Esophagus (tissue), 2 donors: ENCODE results near the gene SLC7A1. TPM values are rescaled to one million over a fixed set of nuclear protein-coding genes. Genes with fewer than 3 reads are reported as not detected.

Source experiments
- H3K27ac ChIP-seq, 2 donors: one replicate each; pipeline ENCODE4 v1.5.1; 2013; ENCODE audit warnings: low read depth in 2 of 2, mild to moderate bottlenecking in 2 of 2, inconsistent platforms in 1 of 2, low read length in 1 of 2, moderate library complexity in 1 of 2
- H3K27me3 ChIP-seq, 2 donors: one replicate each; pipeline ENCODE4 v1.6.1; 2013; ENCODE audit warnings: low read length in 2 of 2, control low read depth in 1 of 2, mild to moderate bottlenecking in 1 of 2; ENCODE audit not compliant: insufficient read depth in 2 of 2, control insufficient read depth in 1 of 2
- H3K36me3 ChIP-seq, 2 donors: one replicate each; pipeline ENCODE4 v1.6.1; 2013; ENCODE audit warnings: low read length in 1 of 2; ENCODE audit not compliant: control insufficient read depth in 2 of 2, insufficient read depth in 2 of 2
- H3K4me1 ChIP-seq, 2 donors: one replicate each; pipeline ENCODE4 v1.6.1; 2013; ENCODE audit warnings: low read length in 1 of 2; ENCODE audit not compliant: control insufficient read depth in 2 of 2, insufficient read depth in 2 of 2
- H3K4me3 ChIP-seq, 2 donors: one replicate each; pipeline ENCODE4 v1.5.1; 2013; ENCODE audit warnings: low read length in 2 of 2, mild to moderate bottlenecking in 2 of 2, low read depth in 1 of 2, moderate library complexity in 1 of 2
- H3K9me3 ChIP-seq, 2 donors: one replicate each; pipeline ENCODE4 v1.6.1; 2013; ENCODE audit warnings: mild to moderate bottlenecking in 2 of 2, low read depth in 1 of 2, low read length in 1 of 2, moderate library complexity in 1 of 2; ENCODE audit not compliant: control insufficient read depth in 2 of 2, insufficient read depth in 1 of 2
- WGBS, 2 donors: extraction: QIAGEN DNeasy Blood & Tissue Kit; methylation state at CpG; one replicate each; pipeline ENCODE4 v1.1.7; 2013; 5-methylcytosine and 5-hydroxymethylcytosine counted together
- polyA plus RNA-seq, 2 donors: library from polyadenylated mRNA; stranded (reverse); fragments of 200-250 nt; gene quantifications; one replicate each; pipeline ENCODE4 v1.2.3, GENCODE V29; 2013
- donor health status: healthy with polysubstance abuse.
- donor health status: Bipolar disorder and iron deficiency.

Gene SLC7A1
- polyA plus RNA-seq, 2 donors = 34.9 to 51.2 TPM

DNA sequence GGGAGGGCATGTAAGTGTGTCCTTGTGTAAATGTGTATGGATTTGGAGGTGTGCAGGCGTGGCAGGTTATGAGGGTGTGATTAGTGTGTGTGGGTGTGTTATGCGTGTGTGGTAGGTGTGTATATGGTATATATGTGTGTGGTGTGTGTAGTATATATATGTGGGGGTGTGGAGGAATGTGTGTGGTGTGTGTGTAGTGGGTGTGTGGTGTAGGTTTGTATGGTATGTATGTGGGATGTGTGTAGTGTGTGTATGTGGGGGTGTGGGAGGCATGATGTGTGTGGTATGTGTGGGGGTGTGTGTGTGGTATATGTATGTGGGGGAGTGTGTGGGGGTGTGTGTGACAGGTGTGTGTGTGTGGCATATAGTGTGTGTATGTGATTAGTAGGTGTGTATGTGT is 104.2 kb downstream of the SLC7A1 start:
- 48 to 49% methylated on average over 2 of the region's 2 CpGs for WGBS, 2 donors
- Histone ChIP-seq H3K27ac (no peak overlapping the region), H3K9me3 (peaks cover 0 to 4% of the 10 kb centered on the region in 2 donors), H3K4me1 (peaks cover 0 to 4% of the 10 kb centered on the region in 2 donors), H3K4me3 (no peak overlapping the region), H3K36me3 (no peaks in the 10 kb centered on the region), H3K27me3 (peaks cover 2 to 6% of the 10 kb centered on the region in 2 donors)

- H3K4me1 ChIP-seq = no peaks in the 10 kb centered on the region
- 87 to 88% methylated on average over 9 of the region's 9 CpGs for WGBS, 2 donors
- H3K36me3 ChIP-seq = no peaks in the 10 kb centered on the region
- H3K4me3 ChIP-seq = no peak overlapping the region
- no peak overlapping the region for H3K27ac ChIP-seq
- peaks cover 2 to 6% of the 10 kb centered on the region in 2 donors for H3K27me3 ChIP-seq
- peaks cover 0 to 4% of the 10 kb centered on the region in 2 donors for H3K9me3 ChIP-seq
These were observed 105.0 kb downstream of the SLC7A1 start for GRCh38 chr13:29490561-29490885.

DNA sequence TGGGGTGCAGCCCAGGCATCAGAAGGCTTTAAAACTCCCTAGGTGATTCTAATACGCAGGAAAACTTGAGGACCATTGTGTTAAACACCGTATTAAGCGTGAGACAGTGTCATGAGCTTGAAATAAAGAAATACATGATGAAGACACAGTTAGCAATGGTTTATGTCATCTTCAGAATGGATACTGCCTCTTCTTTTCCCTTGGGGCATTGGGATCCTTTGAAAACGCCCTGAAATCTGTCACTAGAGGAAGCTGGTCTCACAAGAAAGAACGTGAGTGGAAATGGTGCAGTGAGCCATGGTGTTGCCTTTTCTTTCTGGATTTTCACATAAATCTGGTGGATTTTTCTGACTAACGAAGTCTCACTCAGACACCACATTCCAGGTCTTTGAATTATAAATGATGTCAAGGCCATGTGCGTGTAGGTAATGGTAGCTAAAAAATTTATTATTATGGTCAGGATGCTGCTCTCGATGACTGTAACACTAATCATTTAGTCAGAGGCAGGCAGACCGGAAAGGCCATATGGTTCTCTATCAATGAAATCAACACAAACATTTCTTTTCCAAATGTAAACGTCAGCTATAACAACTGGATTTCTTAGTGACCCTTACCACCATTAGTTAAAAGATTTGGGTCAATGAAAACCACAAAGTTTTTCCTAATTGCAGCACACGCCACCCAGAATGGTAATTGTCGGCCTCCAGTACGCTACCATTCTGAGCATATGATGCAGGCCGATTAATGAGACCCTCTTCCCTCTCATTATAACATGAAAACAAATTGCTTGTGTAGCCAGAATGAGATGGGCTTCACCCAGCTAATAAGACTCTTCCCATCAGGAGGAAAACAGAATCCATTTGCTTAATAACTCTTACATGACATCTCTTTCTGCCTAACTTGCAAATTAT is 105.6 kb downstream of the SLC7A1 start:
- 80 to 82% methylated on average over 14 of the region's 14 CpGs for WGBS, 2 donors
- no peak overlapping the region for H3K4me3 ChIP-seq

DNA sequence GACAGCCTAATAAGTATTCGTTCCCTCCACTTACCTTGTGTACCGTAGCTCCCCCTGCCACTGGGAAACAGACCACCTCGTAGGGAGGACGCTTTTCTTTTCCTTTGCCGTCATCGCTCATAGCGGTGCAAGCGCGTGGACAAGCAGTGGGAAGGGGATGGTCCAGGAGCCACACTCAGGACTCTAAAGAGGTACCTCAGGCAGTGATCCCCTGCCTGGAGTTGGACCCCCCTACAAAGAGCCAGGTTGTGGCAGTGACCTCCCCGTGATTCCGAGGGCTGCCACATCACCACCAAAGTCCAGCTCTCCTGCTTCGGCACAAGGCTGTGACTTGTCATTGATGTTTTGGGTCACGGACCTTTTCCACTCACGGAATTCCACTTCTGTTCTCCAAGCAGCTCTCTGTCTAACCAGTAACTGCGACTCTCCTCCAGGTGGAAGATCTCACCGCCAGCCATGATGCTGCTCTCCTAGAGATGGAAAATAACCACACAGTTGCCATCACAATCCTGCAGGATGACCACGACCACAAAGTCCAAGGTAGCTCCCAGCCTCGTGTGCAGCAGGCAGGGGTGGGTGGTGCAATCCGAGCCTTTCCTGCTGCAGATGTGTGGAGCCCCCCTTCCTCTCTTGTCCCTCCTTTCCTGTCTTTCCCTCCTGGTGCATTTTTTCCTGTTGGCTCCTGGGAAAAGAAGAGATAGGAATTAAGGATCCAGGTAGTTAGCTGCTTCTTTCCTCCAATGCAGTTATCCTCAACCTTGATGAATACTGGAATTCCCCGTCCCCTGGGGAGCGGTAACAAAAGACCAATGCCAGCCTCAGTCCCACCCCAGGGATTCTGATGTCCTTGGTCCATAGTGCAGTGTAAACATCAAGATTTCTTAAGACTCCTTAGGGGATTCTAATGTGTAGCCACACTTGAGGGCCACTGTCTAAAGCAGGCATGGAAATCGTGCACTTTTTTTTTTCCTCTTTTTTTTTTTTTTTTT is 107.7 kb downstream of the SLC7A1 start:
- Histone ChIP-seq H3K4me1 (no peaks in the 10 kb centered on the region), H3K27ac (no peak overlapping the region), H3K27me3 (peaks cover 2 to 6% of the 10 kb centered on the region in 2 donors), H3K36me3 (no peaks in the 10 kb centered on the region), H3K9me3 (peaks cover 0 to 4% of the 10 kb centered on the region in 2 donors), H3K4me3 (no peak overlapping the region)
- WGBS, 2 donors = 84 to 90% methylated on average over 22 of the region's 22 CpGs

More for the DNA sequence above, 105.6 kb downstream of the SLC7A1 start:
- peaks cover 0 to 4% of the 10 kb centered on the region in 2 donors for H3K9me3 ChIP-seq
- peaks cover 2 to 6% of the 10 kb centered on the region in 2 donors for H3K27me3 ChIP-seq
- H3K4me1 ChIP-seq = no peaks in the 10 kb centered on the region
- no peaks in the 10 kb centered on the region for H3K36me3 ChIP-seq
- no peak overlapping the region for H3K27ac ChIP-seq

- Histone ChIP-seq H3K4me3 (no peak overlapping the region), H3K36me3 (no peaks in the 10 kb centered on the region), H3K27me3 (peaks cover 2 to 6% of the 10 kb centered on the region in 2 donors), H3K9me3 (no peaks in the 10 kb centered on the region), H3K4me1 (no peaks in the 10 kb centered on the region), H3K27ac (no peak overlapping the region)
- WGBS, 2 donors = 57 to 64% methylated on average over 3 of the region's 3 CpGs
These were observed 108.9 kb downstream of the SLC7A1 start for GRCh38 chr13:29486551-29486950.

DNA sequence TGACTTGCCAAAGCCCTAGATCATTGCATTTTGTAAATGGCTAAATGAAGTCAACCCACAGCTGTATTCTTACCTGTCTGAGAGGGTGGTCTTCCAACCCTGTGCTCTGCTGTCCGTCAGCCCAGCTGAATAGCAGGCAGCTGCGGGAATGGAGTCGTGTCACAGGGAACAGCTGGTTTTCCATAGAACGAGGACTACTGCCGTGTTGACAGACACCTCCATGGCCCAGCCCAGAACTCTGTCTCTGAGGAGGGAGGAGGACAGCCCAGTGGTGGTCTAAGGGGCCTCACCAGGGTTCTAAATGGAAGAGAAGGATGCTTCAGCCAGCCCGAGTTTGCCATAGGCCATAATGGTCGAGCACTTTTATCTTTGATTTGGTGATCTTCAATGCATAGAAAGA is 110.7 kb downstream of the SLC7A1 start:
- Histone ChIP-seq H3K4me3 (no peak overlapping the region), H3K27ac (no peak overlapping the region), H3K36me3 (no peaks in the 10 kb centered on the region), H3K27me3 (peaks cover 2 to 6% of the 10 kb centered on the region in 2 donors), H3K9me3 (no peaks in the 10 kb centered on the region), H3K4me1 (no peaks in the 10 kb centered on the region)
- WGBS, 2 donors = 90 to 92% methylated on average over 7 of the region's 7 CpGs

- Histone ChIP-seq H3K27me3 (peaks cover under 1 to 2% of the 10 kb centered on the region in 2 donors), H3K4me1 (no peaks in the 10 kb centered on the region), H3K36me3 (no peaks in the 10 kb centered on the region), H3K27ac (no peak overlapping the region), H3K9me3 (no peaks in the 10 kb centered on the region), H3K4me3 (no peak overlapping the region)
- 88% methylated on average over 7 of the region's 7 CpGs for WGBS, 2 donors
These were observed 111.3 kb downstream of the SLC7A1 start for GRCh38 chr13:29484236-29484635.

- Histone ChIP-seq H3K36me3 (no peaks in the 10 kb centered on the region), H3K9me3 (no peaks in the 10 kb centered on the region), H3K4me1 (no peaks in the 10 kb centered on the region), H3K27me3 (peaks cover 0 to 2% of the 10 kb centered on the region in 2 donors), H3K4me3 (no peak overlapping the region), H3K27ac (no peak overlapping the region)
- 78% methylated on average over 4 of the region's 4 CpGs for WGBS, 2 donors
These were observed 111.9 kb downstream of the SLC7A1 start for GRCh38 chr13:29483623-29484022.

GRCh38 chr13:29483211-29483610 is 112.3 kb downstream of the SLC7A1 start:
- Histone ChIP-seq H3K27me3 (peaks cover 0 to 2% of the 10 kb centered on the region in 2 donors), H3K4me3 (no peak overlapping the region), H3K27ac (no peak overlapping the region), H3K9me3 (no peaks in the 10 kb centered on the region), H3K4me1 (no peaks in the 10 kb centered on the region), H3K36me3 (no peaks in the 10 kb centered on the region)
- 76 to 80% methylated on average over 15 of the region's 15 CpGs for WGBS, 2 donors
